Psoas muscle (tissue), 8 donors: Measurements from ENCODE around the gene SQSTM1. TPM values are rescaled to one million over a fixed set of nuclear protein-coding genes. Genes with fewer than 3 reads are reported as not detected.

ENCODE experiments used
- ATAC-seq, 4 donors: fragments of 200-7000 bp; cut with Tn5 transposase; one replicate each; pipeline ENCODE4 v1.9.1; 2020; ENCODE audit warnings: moderate library complexity in 3 of 4, mild to moderate bottlenecking in 2 of 4
- DNase-seq, 2 donors: peaks; one replicate each; pipeline ENCODE4 v3.0.0-alpha.2; 2020
- H3K27ac ChIP-seq: fragments of 200-600 bp; one replicate; pipeline ENCODE4 v1.8.0; 2022
- H3K27me3 ChIP-seq, 3 donors: fragments of 200-600 bp in 1 of 3; one replicate each; pipeline versions ENCODE4 v1.6.1 to v1.8.0; 2013 to 2022; ENCODE audit warnings: low read length in 2 of 3, mild to moderate bottlenecking in 2 of 3, moderate library complexity in 1 of 3; ENCODE audit not compliant: insufficient read depth in 3 of 3
- H3K36me3 ChIP-seq, 2 donors: fragments of 200-600 bp in 1 of 2; one replicate each; pipeline versions ENCODE4 v1.6.1 to v1.8.0; 2013 to 2022; ENCODE audit warnings: low read depth in 1 of 2, mild to moderate bottlenecking in 1 of 2, moderate library complexity in 1 of 2; ENCODE audit not compliant: insufficient read depth in 1 of 2
- H3K4me1 ChIP-seq: fragments of 200-600 bp; one replicate; pipeline ENCODE4 v1.8.0; 2022
- H3K4me3 ChIP-seq: fragments of 200-600 bp; one replicate; pipeline ENCODE4 v1.8.0; 2022; ENCODE audit warnings: mild to moderate bottlenecking
- H3K9me3 ChIP-seq: fragments of 200-600 bp; one replicate; pipeline ENCODE4 v1.8.0; 2022
- WGBS, 3 donors: extraction: QIAGEN DNeasy Blood & Tissue Kit; methylation state at CpG; one replicate each; pipeline versions ENCODE4 v1.1.6 to v1.1.7; 2013; 5-methylcytosine and 5-hydroxymethylcytosine counted together
- intact Hi-C, 2 donors: fragments of 100-400 bp; cut with DNase I; formaldehyde crosslinking; loops; one replicate each; pipeline versions ENCODE4 v1.11.0 to v1.14.2; 2022
- polyA plus RNA-seq, 3 donors: library from polyadenylated mRNA; stranded (reverse); fragments of 200-250 nt; gene quantifications; one replicate each; pipeline ENCODE4 v1.2.3, GENCODE V29; 2013
- total RNA-seq, 4 donors: library from RNA; stranded (reverse); fragmentation: NEBNext Ultra II Directional in 2 of 4; extraction: Animal tissue kit (Norgen Biotek cat#: 25700) in 2 of 4; gene quantifications; one replicate each; pipeline versions ENCODE4 v1.2.1 to v1.2.4, GENCODE V29; 2021 to 2023
- TF ChIP-seq, protein P1 (sequence below): fragments of 200-600 bp; IDR thresholded peaks from one replicate; pipeline ENCODE4 v1.8.0; 2022; ENCODE audit warnings: antibody characterized with exemption
- donor health status: healthy with polysubstance abuse.
- donor health status: DM: no; HTN: no; CAD: no; lungs with moderate emphysema.
- donor health status: Bipolar disorder and iron deficiency.
- donor health status: healthy.
- donor health status: DM: yes; HTN: yes; CAD: no.
- donor health status: DM: no; HTN: no; CAD: no.
- donor health status: DM: no; HTN: no; CAD: no.
- donor health status: DM: yes; HTN: yes; CAD: no.

SQSTM1 gene
- total and polyA plus RNA-seq, 7 donors: 463 to 1,199 (median 707) TPM

- Histone ChIP-seq H3K27ac (no peak overlapping the region), H3K36me3 (peaks cover 9 to 70% of the 10 kb centered on the region in 2 donors), H3K27me3 (no peaks in the 10 kb centered on the region), H3K9me3 (peaks cover 19% of the 10 kb centered on the region), H3K4me1 (peaks cover 12% of the 10 kb centered on the region), H3K4me3 (no peak overlapping the region)
- 94% methylated on average over 13 of the region's 13 CpGs for WGBS, 3 donors
- TF ChIP-seq, protein P1, sequence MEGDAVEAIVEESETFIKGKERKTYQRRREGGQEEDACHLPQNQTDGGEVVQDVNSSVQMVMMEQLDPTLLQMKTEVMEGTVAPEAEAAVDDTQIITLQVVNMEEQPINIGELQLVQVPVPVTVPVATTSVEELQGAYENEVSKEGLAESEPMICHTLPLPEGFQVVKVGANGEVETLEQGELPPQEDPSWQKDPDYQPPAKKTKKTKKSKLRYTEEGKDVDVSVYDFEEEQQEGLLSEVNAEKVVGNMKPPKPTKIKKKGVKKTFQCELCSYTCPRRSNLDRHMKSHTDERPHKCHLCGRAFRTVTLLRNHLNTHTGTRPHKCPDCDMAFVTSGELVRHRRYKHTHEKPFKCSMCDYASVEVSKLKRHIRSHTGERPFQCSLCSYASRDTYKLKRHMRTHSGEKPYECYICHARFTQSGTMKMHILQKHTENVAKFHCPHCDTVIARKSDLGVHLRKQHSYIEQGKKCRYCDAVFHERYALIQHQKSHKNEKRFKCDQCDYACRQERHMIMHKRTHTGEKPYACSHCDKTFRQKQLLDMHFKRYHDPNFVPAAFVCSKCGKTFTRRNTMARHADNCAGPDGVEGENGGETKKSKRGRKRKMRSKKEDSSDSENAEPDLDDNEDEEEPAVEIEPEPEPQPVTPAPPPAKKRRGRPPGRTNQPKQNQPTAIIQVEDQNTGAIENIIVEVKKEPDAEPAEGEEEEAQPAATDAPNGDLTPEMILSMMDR: no peak
- intact Hi-C loops: no loop called here
- ATAC-seq (no peak), DNase-seq (no peak)
These were observed 58.9 kb downstream of the SQSTM1 start for GRCh38 chr5:179879690-179880010.

DNA sequence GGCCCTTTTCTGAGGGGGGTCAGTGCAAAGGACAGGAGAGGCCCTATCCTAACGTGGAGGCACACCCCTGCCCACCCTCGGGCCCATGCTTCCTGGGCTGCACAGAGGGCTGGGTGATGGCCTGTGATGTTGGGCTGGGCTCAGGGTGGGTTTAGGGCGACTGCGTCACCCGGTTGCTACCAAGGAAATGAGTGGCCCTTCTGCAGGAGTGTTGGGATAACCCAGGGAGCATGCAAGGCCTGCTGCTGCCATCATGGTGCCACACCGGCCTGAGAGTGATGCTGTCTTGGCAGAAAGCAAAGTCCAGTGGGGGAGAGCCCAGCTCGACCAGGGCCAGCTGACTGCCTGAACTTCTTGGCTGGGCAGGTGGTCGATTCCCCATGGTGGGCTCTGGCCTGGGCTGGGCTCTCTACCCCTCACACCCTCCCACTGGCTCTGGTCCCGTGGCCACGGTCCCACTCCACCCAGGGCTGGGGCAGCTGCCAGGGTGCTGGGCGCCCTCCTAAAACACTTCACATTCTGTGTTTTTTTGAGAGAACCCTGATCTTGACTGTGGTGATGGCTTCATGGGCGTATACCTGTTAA lies 59.5 kb downstream of the SQSTM1 start:
- Histone ChIP-seq H3K27me3 (no peaks in the 10 kb centered on the region), H3K27ac (no peak overlapping the region), H3K36me3 (peaks cover 11 to 70% of the 10 kb centered on the region in 2 donors), H3K4me1 (peaks cover 12% of the 10 kb centered on the region), H3K4me3 (no peak overlapping the region), H3K9me3 (peaks cover 19% of the 10 kb centered on the region)
- intact Hi-C loops: no loop called here
- no peak for ATAC-seq
- no peak for DNase-seq
- TF ChIP-seq, protein P1: no peak
- 77 to 84% (median 79%) methylated on average over 11 to 12 of the region's 12 CpGs for WGBS, 3 donors

DNA sequence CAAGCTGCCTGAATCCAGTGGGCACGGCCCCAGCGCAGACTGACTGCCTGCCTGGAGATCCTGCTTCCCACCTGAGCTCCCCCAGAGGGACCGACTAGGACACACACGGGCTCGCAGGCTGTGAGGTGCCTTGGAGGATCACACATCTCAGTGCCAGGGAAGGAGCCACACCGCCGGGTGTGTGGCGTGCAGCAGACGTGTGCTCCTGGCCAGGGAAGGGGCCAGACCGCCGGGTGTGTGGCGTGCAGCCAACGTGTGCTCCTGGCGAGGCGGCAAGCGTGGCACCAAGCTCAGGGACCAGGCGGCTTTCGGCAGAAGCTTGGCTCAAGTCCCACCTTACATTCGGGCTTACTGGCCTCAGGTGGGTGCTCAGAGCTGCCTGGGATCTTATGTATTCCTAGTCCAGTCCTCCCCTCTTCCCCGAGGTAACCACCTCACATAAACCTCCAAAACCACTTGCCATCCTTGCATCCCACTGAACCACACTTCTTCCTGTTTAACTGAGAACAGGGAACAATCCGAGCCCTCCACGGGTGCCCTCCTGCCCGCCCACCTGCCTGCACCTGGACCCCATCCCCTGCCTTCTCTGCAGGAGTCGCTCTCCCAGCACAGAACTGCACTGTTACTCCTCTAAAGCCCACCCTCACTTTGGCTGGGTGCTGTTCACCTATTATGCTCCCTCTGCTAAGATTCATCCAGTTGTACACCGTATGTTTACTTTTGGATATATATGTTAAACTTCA lies 60.3 kb downstream of the SQSTM1 start:
- WGBS, 3 donors: 49 to 72% (median 52%) methylated on average over 25 of the region's 25 CpGs
- H3K36me3 ChIP-seq: peaks cover 11 to 69% of the 10 kb centered on the region in 2 donors
- DNase-seq (no peak), ATAC-seq (peak; percentile 50 to 64 (median 62))
- TF ChIP-seq, protein P1: no peak
- H3K4me3 ChIP-seq: no peak overlapping the region
- peaks cover 19% of the 10 kb centered on the region for H3K9me3 ChIP-seq
- no peaks in the 10 kb centered on the region for H3K27me3 ChIP-seq
- intact Hi-C loops: no loop called here
- H3K4me1 ChIP-seq: peaks cover 14% of the 10 kb centered on the region
- no peak overlapping the region for H3K27ac ChIP-seq

DNA sequence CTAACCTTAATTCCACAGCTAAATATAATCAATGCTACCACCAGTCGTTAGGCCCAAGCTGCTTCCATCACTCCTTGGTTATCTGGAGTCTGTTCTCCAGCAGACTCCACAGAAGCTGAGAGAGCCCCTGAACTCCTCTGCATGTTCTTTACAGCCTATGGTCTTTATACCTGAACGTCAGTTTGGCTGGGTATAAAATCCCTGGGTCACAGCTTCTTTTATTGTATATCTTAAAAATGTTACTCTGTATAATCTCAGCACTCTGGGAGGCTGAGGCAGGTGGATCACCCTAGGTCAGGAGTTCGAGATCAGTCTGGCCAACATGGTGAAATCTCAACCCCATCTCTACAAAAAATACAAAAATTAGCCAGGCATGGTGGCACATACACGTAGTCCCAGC lies 61.6 kb downstream of the SQSTM1 start:
- DNase-seq (no peak), ATAC-seq (no peak)
- Histone ChIP-seq H3K4me3 (no peak overlapping the region), H3K27me3 (no peaks in the 10 kb centered on the region), H3K4me1 (peaks cover 19% of the 10 kb centered on the region), H3K27ac (no peak overlapping the region), H3K36me3 (peaks cover 11 to 62% of the 10 kb centered on the region in 2 donors), H3K9me3 (peaks cover 19% of the 10 kb centered on the region)
- WGBS, 3 donors: 86 to 97% (median 90%) methylated on average over 4 of the region's 4 CpGs
- TF ChIP-seq, protein P1: no peak
- intact Hi-C loops: no loop called here
